ENCODE measurements around the gene CD300LF.
A peak's percentile ranks its signal among the peaks of the same experiment; 100 is the strongest.

Gene CD300LF

GRCh38 chr17:74712756-74713155, at the start of gene CD300LF:
CD300LF (minus strand) TSS chr17:74712923; CDS start chr17:74712866, 57 bp downstream.
- no peak for DNase-seq (ENCODE audit: low read depth in 2 of 2)

- no peak for DNase-seq (ENCODE audit: low read depth in 2 of 2)
Measured at GRCh38 chr17:74761931-74762330, 49.2 kb upstream of the CD300LF start.

- no peak for DNase-seq (ENCODE audit: low read depth in 2 of 2)
Measured at GRCh38 chr17:74761419-74761818, 48.7 kb upstream of the CD300LF start.

GRCh38 chr17:74760404-74761105, 47.8 kb upstream of the CD300LF start:
- no peak for DNase-seq (ENCODE audit: low read depth in 2 of 2)

- no peak for DNase-seq (ENCODE audit: low read depth in 2 of 2)
Measured at GRCh38 chr17:74759941-74760340, 47.2 kb upstream of the CD300LF start.

GRCh38 chr17:74759243-74759801, 46.6 kb upstream of the CD300LF start:
- DNase-seq (ENCODE audit: low read depth in 2 of 2) = no peak

- DNase-seq (ENCODE audit: low read depth in 2 of 2) = no peak
Measured at GRCh38 chr17:74758848-74759168, 46.1 kb upstream of the CD300LF start.

GRCh38 chr17:74757931-74758847, 45.5 kb upstream of the CD300LF start:
- DNase-seq (ENCODE audit: low read depth in 2 of 2) = no peak

GRCh38 chr17:74757502-74757901, 44.8 kb upstream of the CD300LF start:
- DNase-seq (ENCODE audit: low read depth in 2 of 2) = no peak

- no peak for DNase-seq (ENCODE audit: low read depth in 2 of 2)
Measured at GRCh38 chr17:74756891-74757290, 44.2 kb upstream of the CD300LF start.

GRCh38 chr17:74755533-74755932, 42.8 kb upstream of the CD300LF start:
- DNase-seq (ENCODE audit: low read depth in 2 of 2) = no peak

GRCh38 chr17:74754832-74755231, 42.1 kb upstream of the CD300LF start:
- DNase-seq (ENCODE audit: low read depth in 2 of 2) = no peak

GRCh38 chr17:74752822-74753401, 40.2 kb upstream of the CD300LF start:
- no peak for DNase-seq (ENCODE audit: low read depth in 2 of 2)

GRCh38 chr17:74752415-74752814, 39.7 kb upstream of the CD300LF start:
- DNase-seq (ENCODE audit: low read depth in 2 of 2) = no peak

GRCh38 chr17:74750327-74751069, 37.8 kb upstream of the CD300LF start:
- DNase-seq (ENCODE audit: low read depth in 2 of 2) = no peak

- no peak for DNase-seq (ENCODE audit: low read depth in 2 of 2)
Measured at GRCh38 chr17:74750039-74750326, 37.3 kb upstream of the CD300LF start.

GRCh38 chr17:74749279-74750038, 36.7 kb upstream of the CD300LF start:
- peak in 1 of 2 donors; percentile 45 for DNase-seq (ENCODE audit: low read depth in 2 of 2)

- DNase-seq (ENCODE audit: low read depth in 2 of 2) = peak; percentile 87 to 96
Measured at GRCh38 chr17:74748529-74749278, 36.0 kb upstream of the CD300LF start, which contains the start of gene NHERF1. NHERF1 (plus strand) TSS chr17:74748628; CDS start chr17:74748847, 219 bp downstream.

- no peak for DNase-seq (ENCODE audit: low read depth in 2 of 2)
Measured at GRCh38 chr17:74748279-74748528, 35.5 kb upstream of the CD300LF start.

- no peak for DNase-seq (ENCODE audit: low read depth in 2 of 2)
Measured at GRCh38 chr17:74746922-74747321, 34.2 kb upstream of the CD300LF start.

- no peak for DNase-seq (ENCODE audit: low read depth in 2 of 2)
Measured at GRCh38 chr17:74746376-74746775, 33.7 kb upstream of the CD300LF start.
